ENCODE measurements around the gene JMJD7.

The JMJD7 gene

GRCh38 chr15:41840673-41841072, 12.8 kb downstream of the JMJD7 start:
- H3K9ac ChIP-seq (ENCODE audit: low read depth in 1 of 2, low read length in 2 of 2) = no peak overlapping the region
- peaks cover 5 to 12% of the 10 kb centered on the region in 2 donors for H3K4me1 ChIP-seq (ENCODE audit: control insufficient read depth in 2 of 2, insufficient read depth in 2 of 2, low read length in 2 of 2)
- no peak overlapping the region for H3K27ac ChIP-seq (ENCODE audit: low read depth in 2 of 2, low read length in 2 of 2)
- no peaks in the 10 kb centered on the region for H3K27me3 ChIP-seq (ENCODE audit: control insufficient read depth in 2 of 2, insufficient read depth in 2 of 2, low read length in 2 of 2)
- H3K4me3 ChIP-seq (ENCODE audit: low read length in 2 of 2) = no peak overlapping the region
- H3K36me3 ChIP-seq (ENCODE audit: control insufficient read depth in 2 of 2, insufficient read depth in 2 of 2, low read length in 2 of 2) = peaks cover 7 to 14% of the 10 kb centered on the region in 2 donors
- no peaks in the 10 kb centered on the region for H3K9me3 ChIP-seq (ENCODE audit: control insufficient read depth in 2 of 2, low read length in 2 of 2)

GRCh38 chr15:41841131-41841530, 13.2 kb downstream of the JMJD7 start:
- Histone ChIP-seq H3K27ac (ENCODE audit: low read depth in 2 of 2, low read length in 2 of 2) (no peak overlapping the region), H3K9ac (ENCODE audit: low read depth in 1 of 2, low read length in 2 of 2) (no peak overlapping the region), H3K27me3 (ENCODE audit: control insufficient read depth in 2 of 2, insufficient read depth in 2 of 2, low read length in 2 of 2) (no peaks in the 10 kb centered on the region), H3K4me1 (ENCODE audit: control insufficient read depth in 2 of 2, insufficient read depth in 2 of 2, low read length in 2 of 2) (peaks cover 5 to 12% of the 10 kb centered on the region in 2 donors), H3K36me3 (ENCODE audit: control insufficient read depth in 2 of 2, insufficient read depth in 2 of 2, low read length in 2 of 2) (peaks cover 7 to 15% of the 10 kb centered on the region in 2 donors), H3K9me3 (ENCODE audit: control insufficient read depth in 2 of 2, low read length in 2 of 2) (no peaks in the 10 kb centered on the region), H3K4me3 (ENCODE audit: low read length in 2 of 2) (no peak overlapping the region)

- Histone ChIP-seq H3K36me3 (ENCODE audit: control insufficient read depth in 2 of 2, insufficient read depth in 2 of 2, low read length in 2 of 2) (peaks cover 12 to 20% of the 10 kb centered on the region in 2 donors), H3K4me3 (ENCODE audit: low read length in 2 of 2) (no peak overlapping the region), H3K27me3 (ENCODE audit: control insufficient read depth in 2 of 2, insufficient read depth in 2 of 2, low read length in 2 of 2) (no peaks in the 10 kb centered on the region), H3K4me1 (ENCODE audit: control insufficient read depth in 2 of 2, insufficient read depth in 2 of 2, low read length in 2 of 2) (peaks cover 5 to 12% of the 10 kb centered on the region in 2 donors), H3K9me3 (ENCODE audit: control insufficient read depth in 2 of 2, low read length in 2 of 2) (no peaks in the 10 kb centered on the region), H3K9ac (ENCODE audit: low read depth in 1 of 2, low read length in 2 of 2) (no peak overlapping the region), H3K27ac (ENCODE audit: low read depth in 2 of 2, low read length in 2 of 2) (no peak overlapping the region)
These were observed 14.3 kb downstream of the JMJD7 start for GRCh38 chr15:41842229-41842628.

GRCh38 chr15:41843571-41843970, 15.7 kb downstream of the JMJD7 start:
- H3K27ac ChIP-seq (ENCODE audit: low read depth in 2 of 2, low read length in 2 of 2) = no peak overlapping the region
- no peak overlapping the region for H3K4me3 ChIP-seq (ENCODE audit: low read length in 2 of 2)
- no peak overlapping the region for H3K9ac ChIP-seq (ENCODE audit: low read depth in 1 of 2, low read length in 2 of 2)
- peaks cover 24 to 29% of the 10 kb centered on the region in 2 donors for H3K36me3 ChIP-seq (ENCODE audit: control insufficient read depth in 2 of 2, insufficient read depth in 2 of 2, low read length in 2 of 2)
- H3K9me3 ChIP-seq (ENCODE audit: control insufficient read depth in 2 of 2, low read length in 2 of 2) = no peaks in the 10 kb centered on the region
- H3K27me3 ChIP-seq (ENCODE audit: control insufficient read depth in 2 of 2, insufficient read depth in 2 of 2, low read length in 2 of 2) = no peaks in the 10 kb centered on the region
- peaks cover 3 to 4% of the 10 kb centered on the region in 2 donors for H3K4me1 ChIP-seq (ENCODE audit: control insufficient read depth in 2 of 2, insufficient read depth in 2 of 2, low read length in 2 of 2)

GRCh38 chr15:41844814-41845213, 16.9 kb downstream of the JMJD7 start:
- Histone ChIP-seq H3K4me3 (ENCODE audit: low read length in 2 of 2) (no peak overlapping the region), H3K9ac (ENCODE audit: low read depth in 1 of 2, low read length in 2 of 2) (no peak overlapping the region), H3K9me3 (ENCODE audit: control insufficient read depth in 2 of 2, low read length in 2 of 2) (no peaks in the 10 kb centered on the region), H3K36me3 (ENCODE audit: control insufficient read depth in 2 of 2, insufficient read depth in 2 of 2, low read length in 2 of 2) (peaks cover 25 to 29% of the 10 kb centered on the region in 2 donors), H3K27ac (ENCODE audit: low read depth in 2 of 2, low read length in 2 of 2) (no peak overlapping the region), H3K4me1 (ENCODE audit: control insufficient read depth in 2 of 2, insufficient read depth in 2 of 2, low read length in 2 of 2) (no peaks in the 10 kb centered on the region), H3K27me3 (ENCODE audit: control insufficient read depth in 2 of 2, insufficient read depth in 2 of 2, low read length in 2 of 2) (no peaks in the 10 kb centered on the region)

- Histone ChIP-seq H3K9ac (ENCODE audit: low read depth in 1 of 2, low read length in 2 of 2) (no peak overlapping the region), H3K4me1 (ENCODE audit: control insufficient read depth in 2 of 2, insufficient read depth in 2 of 2, low read length in 2 of 2) (no peaks in the 10 kb centered on the region), H3K27me3 (ENCODE audit: control insufficient read depth in 2 of 2, insufficient read depth in 2 of 2, low read length in 2 of 2) (no peaks in the 10 kb centered on the region), H3K27ac (ENCODE audit: low read depth in 2 of 2, low read length in 2 of 2) (no peak overlapping the region), H3K36me3 (ENCODE audit: control insufficient read depth in 2 of 2, insufficient read depth in 2 of 2, low read length in 2 of 2) (peaks cover 21 to 25% of the 10 kb centered on the region in 2 donors), H3K4me3 (ENCODE audit: low read length in 2 of 2) (no peak overlapping the region), H3K9me3 (ENCODE audit: control insufficient read depth in 2 of 2, low read length in 2 of 2) (no peaks in the 10 kb centered on the region)
These were observed 19.3 kb downstream of the JMJD7 start for GRCh38 chr15:41847206-41847605.

- Histone ChIP-seq H3K27ac (ENCODE audit: low read depth in 2 of 2, low read length in 2 of 2) (no peak overlapping the region), H3K4me1 (ENCODE audit: control insufficient read depth in 2 of 2, insufficient read depth in 2 of 2, low read length in 2 of 2) (no peaks in the 10 kb centered on the region), H3K9me3 (ENCODE audit: control insufficient read depth in 2 of 2, low read length in 2 of 2) (no peaks in the 10 kb centered on the region), H3K9ac (ENCODE audit: low read depth in 1 of 2, low read length in 2 of 2) (no peak overlapping the region), H3K27me3 (ENCODE audit: control insufficient read depth in 2 of 2, insufficient read depth in 2 of 2, low read length in 2 of 2) (no peaks in the 10 kb centered on the region), H3K36me3 (ENCODE audit: control insufficient read depth in 2 of 2, insufficient read depth in 2 of 2, low read length in 2 of 2) (peaks cover 21 to 25% of the 10 kb centered on the region in 2 donors), H3K4me3 (ENCODE audit: low read length in 2 of 2) (no peak overlapping the region)
These were observed 20.1 kb downstream of the JMJD7 start for GRCh38 chr15:41847981-41848380.

GRCh38 chr15:41848631-41849030, 20.7 kb downstream of the JMJD7 start:
- Histone ChIP-seq H3K36me3 (ENCODE audit: control insufficient read depth in 2 of 2, insufficient read depth in 2 of 2, low read length in 2 of 2) (peaks cover 21 to 25% of the 10 kb centered on the region in 2 donors), H3K27me3 (ENCODE audit: control insufficient read depth in 2 of 2, insufficient read depth in 2 of 2, low read length in 2 of 2) (no peaks in the 10 kb centered on the region), H3K9ac (ENCODE audit: low read depth in 1 of 2, low read length in 2 of 2) (no peak overlapping the region), H3K4me1 (ENCODE audit: control insufficient read depth in 2 of 2, insufficient read depth in 2 of 2, low read length in 2 of 2) (no peaks in the 10 kb centered on the region), H3K4me3 (ENCODE audit: low read length in 2 of 2) (no peak overlapping the region), H3K27ac (ENCODE audit: low read depth in 2 of 2, low read length in 2 of 2) (no peak overlapping the region), H3K9me3 (ENCODE audit: control insufficient read depth in 2 of 2, low read length in 2 of 2) (no peaks in the 10 kb centered on the region)

- Histone ChIP-seq H3K36me3 (ENCODE audit: control insufficient read depth in 2 of 2, insufficient read depth in 2 of 2, low read length in 2 of 2) (peaks cover 18 to 25% of the 10 kb centered on the region in 2 donors), H3K9me3 (ENCODE audit: control insufficient read depth in 2 of 2, low read length in 2 of 2) (no peaks in the 10 kb centered on the region), H3K4me3 (ENCODE audit: low read length in 2 of 2) (no peak overlapping the region), H3K27me3 (ENCODE audit: control insufficient read depth in 2 of 2, insufficient read depth in 2 of 2, low read length in 2 of 2) (no peaks in the 10 kb centered on the region), H3K9ac (ENCODE audit: low read depth in 1 of 2, low read length in 2 of 2) (no peak overlapping the region), H3K27ac (ENCODE audit: low read depth in 2 of 2, low read length in 2 of 2) (no peak overlapping the region), H3K4me1 (ENCODE audit: control insufficient read depth in 2 of 2, insufficient read depth in 2 of 2, low read length in 2 of 2) (no peaks in the 10 kb centered on the region)
These were observed 21.3 kb downstream of the JMJD7 start for GRCh38 chr15:41849204-41849603.

- no peaks in the 10 kb centered on the region for H3K9me3 ChIP-seq (ENCODE audit: control insufficient read depth in 2 of 2, low read length in 2 of 2)
- H3K4me1 ChIP-seq (ENCODE audit: control insufficient read depth in 2 of 2, insufficient read depth in 2 of 2, low read length in 2 of 2) = no peaks in the 10 kb centered on the region
- no peak overlapping the region for H3K27ac ChIP-seq (ENCODE audit: low read depth in 2 of 2, low read length in 2 of 2)
- no peak overlapping the region for H3K4me3 ChIP-seq (ENCODE audit: low read length in 2 of 2)
- no peaks in the 10 kb centered on the region for H3K27me3 ChIP-seq (ENCODE audit: control insufficient read depth in 2 of 2, insufficient read depth in 2 of 2, low read length in 2 of 2)
- H3K36me3 ChIP-seq (ENCODE audit: control insufficient read depth in 2 of 2, insufficient read depth in 2 of 2, low read length in 2 of 2) = peaks cover 18 to 24% of the 10 kb centered on the region in 2 donors
- no peak overlapping the region for H3K9ac ChIP-seq (ENCODE audit: low read depth in 1 of 2, low read length in 2 of 2)
These were observed 22.0 kb downstream of the JMJD7 start for GRCh38 chr15:41849861-41850260.

All from mucosa of rectum (tissue), 2 donors.